Body of pancreas (tissue), 4 donors: ENCODE data around the gene PGAM2.

ENCODE experiments used
- POLR2A ChIP-seq, 3 donors: fragments of 450-650 bp; IDR thresholded peaks; one replicate each; pipeline ENCODE4 v1.6.1; 2016; ENCODE audit warnings: antibody characterized with exemption in 3 of 3, mild to moderate bottlenecking in 2 of 3
- TF ChIP-seq, protein P1 (sequence below), 7 experiments: fragments of 450-650 bp in 4 of 7; fragments of 200-600 bp in 3 of 7; sonication (generic) in 3 of 7; IDR thresholded peaks; one replicate each; pipeline ENCODE4 v1.5.1; 2016 to 2019; ENCODE audit warnings: antibody characterized with exemption in 7 of 7

DNA sequence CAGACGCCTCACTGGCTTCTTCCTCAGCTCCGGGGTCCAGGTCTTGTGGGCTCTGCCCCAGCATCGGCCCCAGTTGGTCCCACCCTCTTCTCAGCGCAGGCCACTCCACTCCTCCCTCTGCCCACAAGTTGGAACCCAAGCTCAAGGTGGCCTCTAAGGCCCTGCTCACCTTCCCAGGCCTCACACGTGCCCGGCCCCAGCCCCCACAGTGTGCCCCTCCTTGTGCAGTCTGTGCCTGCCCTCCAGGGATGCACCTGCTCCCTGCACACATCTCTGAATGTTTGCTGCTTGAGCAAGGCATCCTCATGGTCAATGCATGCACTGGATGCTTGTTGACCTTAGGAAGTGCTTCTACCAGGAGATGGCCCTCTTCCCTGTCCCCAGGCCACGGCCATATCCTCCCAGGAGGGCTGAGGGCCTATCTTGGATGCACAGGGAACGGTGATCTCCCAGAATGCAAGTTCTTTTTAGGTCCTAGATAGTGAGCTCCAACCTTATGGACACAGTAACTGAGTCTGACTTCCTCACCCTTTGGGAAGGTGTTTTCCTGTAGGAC is 31.0 kb upstream of the PGAM2 start:
- TF ChIP-seq, protein P1, sequence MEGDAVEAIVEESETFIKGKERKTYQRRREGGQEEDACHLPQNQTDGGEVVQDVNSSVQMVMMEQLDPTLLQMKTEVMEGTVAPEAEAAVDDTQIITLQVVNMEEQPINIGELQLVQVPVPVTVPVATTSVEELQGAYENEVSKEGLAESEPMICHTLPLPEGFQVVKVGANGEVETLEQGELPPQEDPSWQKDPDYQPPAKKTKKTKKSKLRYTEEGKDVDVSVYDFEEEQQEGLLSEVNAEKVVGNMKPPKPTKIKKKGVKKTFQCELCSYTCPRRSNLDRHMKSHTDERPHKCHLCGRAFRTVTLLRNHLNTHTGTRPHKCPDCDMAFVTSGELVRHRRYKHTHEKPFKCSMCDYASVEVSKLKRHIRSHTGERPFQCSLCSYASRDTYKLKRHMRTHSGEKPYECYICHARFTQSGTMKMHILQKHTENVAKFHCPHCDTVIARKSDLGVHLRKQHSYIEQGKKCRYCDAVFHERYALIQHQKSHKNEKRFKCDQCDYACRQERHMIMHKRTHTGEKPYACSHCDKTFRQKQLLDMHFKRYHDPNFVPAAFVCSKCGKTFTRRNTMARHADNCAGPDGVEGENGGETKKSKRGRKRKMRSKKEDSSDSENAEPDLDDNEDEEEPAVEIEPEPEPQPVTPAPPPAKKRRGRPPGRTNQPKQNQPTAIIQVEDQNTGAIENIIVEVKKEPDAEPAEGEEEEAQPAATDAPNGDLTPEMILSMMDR (IDR thresholded peaks at IDR 0.05) = no peak
- no peak for TF ChIP-seq POLR2A (IDR thresholded peaks at IDR 0.05)
